ENCODE results near the gene CDH22.

The CDH22 gene

GRCh38 chr20:46133886-46134654, 174.2 kb downstream of the CDH22 start:
- no peak for DNase-seq

GRCh38 chr20:46132705-46133120, 175.6 kb downstream of the CDH22 start:
- DNase-seq = peak; percentile 76

GRCh38 chr20:46131396-46131795, 176.9 kb downstream of the CDH22 start:
- no peak for DNase-seq

GRCh38 chr20:46130534-46130933, 177.8 kb downstream of the CDH22 start:
- DNase-seq = no peak

- DNase-seq = no peak
Observed at GRCh38 chr20:46129955-46130481, 178.3 kb downstream of the CDH22 start.

- DNase-seq = peak; percentile 34
Observed at GRCh38 chr20:46128310-46129151, 179.8 kb downstream of the CDH22 start.

GRCh38 chr20:46127396-46128010, 180.8 kb downstream of the CDH22 start:
- no peak for DNase-seq

GRCh38 chr20:46126440-46127056, 181.8 kb downstream of the CDH22 start:
- DNase-seq = no peak

Data from femur (tissue), 1 donor.